ENCODE measurements around the gene CELA2B. TPM values are rescaled to one million over a fixed set of nuclear protein-coding genes. Genes with fewer than 3 reads are reported as not detected.
"Not testable (repeated sequence)": the region's sequence is repeated elsewhere in the genome, so short reads cannot be mapped to it uniquely, and the experiment has no call there.

Gene CELA2B
- total RNA-seq, 4 donors from 2014 or later, result not detected

GRCh38 chr1:15468145-15468544 is 7.8 kb upstream of the CELA2B start:
- Histone ChIP-seq H3K4me3 (no peak overlapping the region), H3K4me1 (peaks cover 0 to 13% (median 13%) of the 10 kb centered on the region in 4 donors), H3K9me3 (no peaks in the 10 kb centered on the region), H3K36me3 (no peaks in the 10 kb centered on the region), H3K27ac (replicated peaks in 1 of 4) (no peak overlapping the region), H3K27me3 (no peaks in the 10 kb centered on the region)
- DNase-seq (ENCODE audit: extremely low spot score), result no peak
- TF ChIP-seq EP300 (IDR thresholded peaks at IDR 0.05) (no peak), POLR2AphosphoS5 (IDR thresholded peaks at IDR 0.05) (no peak), POLR2A (IDR thresholded peaks at IDR 0.05; ENCODE audit: low read depth) (no peak)
- TF ChIP-seq, protein P1, sequence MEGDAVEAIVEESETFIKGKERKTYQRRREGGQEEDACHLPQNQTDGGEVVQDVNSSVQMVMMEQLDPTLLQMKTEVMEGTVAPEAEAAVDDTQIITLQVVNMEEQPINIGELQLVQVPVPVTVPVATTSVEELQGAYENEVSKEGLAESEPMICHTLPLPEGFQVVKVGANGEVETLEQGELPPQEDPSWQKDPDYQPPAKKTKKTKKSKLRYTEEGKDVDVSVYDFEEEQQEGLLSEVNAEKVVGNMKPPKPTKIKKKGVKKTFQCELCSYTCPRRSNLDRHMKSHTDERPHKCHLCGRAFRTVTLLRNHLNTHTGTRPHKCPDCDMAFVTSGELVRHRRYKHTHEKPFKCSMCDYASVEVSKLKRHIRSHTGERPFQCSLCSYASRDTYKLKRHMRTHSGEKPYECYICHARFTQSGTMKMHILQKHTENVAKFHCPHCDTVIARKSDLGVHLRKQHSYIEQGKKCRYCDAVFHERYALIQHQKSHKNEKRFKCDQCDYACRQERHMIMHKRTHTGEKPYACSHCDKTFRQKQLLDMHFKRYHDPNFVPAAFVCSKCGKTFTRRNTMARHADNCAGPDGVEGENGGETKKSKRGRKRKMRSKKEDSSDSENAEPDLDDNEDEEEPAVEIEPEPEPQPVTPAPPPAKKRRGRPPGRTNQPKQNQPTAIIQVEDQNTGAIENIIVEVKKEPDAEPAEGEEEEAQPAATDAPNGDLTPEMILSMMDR (IDR thresholded peaks at IDR 0.05), result no peak
- intact Hi-C loops (cut with DNase I), result no loop called here

DNA sequence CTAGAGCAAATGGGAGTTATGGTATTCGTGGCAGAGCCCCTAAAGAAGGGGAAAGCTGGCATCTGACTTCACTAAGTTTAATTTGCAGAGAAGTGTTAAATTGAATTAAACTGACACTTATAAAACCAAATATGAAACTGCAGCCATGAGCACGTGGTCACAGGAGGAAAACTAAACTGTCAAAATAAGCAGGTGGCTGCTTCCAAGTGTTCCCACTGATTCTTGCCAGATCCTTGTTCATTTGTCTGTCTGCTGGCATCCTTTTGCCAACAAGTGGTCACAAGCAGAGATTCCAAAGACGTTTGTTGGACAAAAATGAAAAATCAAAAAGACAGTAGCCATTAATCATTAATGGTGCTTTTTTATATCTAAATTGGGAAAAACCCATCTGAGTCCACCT is 6.5 kb upstream of the CELA2B start:
- Histone ChIP-seq H3K9me3 (no peaks in the 10 kb centered on the region), H3K4me3 (no peak overlapping the region), H3K4me1 (peaks cover 0 to 13% (median 13%) of the 10 kb centered on the region in 4 donors), H3K36me3 (no peaks in the 10 kb centered on the region), H3K27me3 (no peaks in the 10 kb centered on the region), H3K27ac (replicated peaks in 1 of 4) (peak overlapping the region in 1 of 4 donors; percentile 14)
- no peak for DNase-seq (ENCODE audit: extremely low spot score)
- 30% methylated on average over 3 of the region's 3 CpGs for WGBS
- TF ChIP-seq, protein P1 (IDR thresholded peaks at IDR 0.05), result no peak
- TF ChIP-seq POLR2A (IDR thresholded peaks at IDR 0.05; ENCODE audit: low read depth), result no peak
- no peak for TF ChIP-seq EP300 (IDR thresholded peaks at IDR 0.05)
- TF ChIP-seq POLR2AphosphoS5 (IDR thresholded peaks at IDR 0.05), result no peak
- intact Hi-C loops (cut with DNase I), result no loop called here

- H3K9me3 ChIP-seq; H3K27me3 ChIP-seq; H3K36me3 ChIP-seq; H3K4me3 ChIP-seq; intact Hi-C loops (cut with DNase I); DNase-seq (ENCODE audit: extremely low spot score): not testable (repeated sequence)
- Histone ChIP-seq H3K27ac (replicated peaks in 1 of 4) (peak overlapping the region in 1 of 4 donors; percentile 14), H3K4me1 (peaks cover 0 to 13% (median 13%) of the 10 kb centered on the region in 4 donors)
- 37% methylated on average over 9 of the region's 9 CpGs for WGBS
Observed at GRCh38 chr1:15469821-15470448, 6.0 kb upstream of the CELA2B start.

- WGBS, result 94% methylated on average over 5 of the region's 5 CpGs
- H3K27ac ChIP-seq (replicated peaks in 1 of 4); H3K36me3 ChIP-seq; DNase-seq (ENCODE audit: extremely low spot score); intact Hi-C loops (cut with DNase I); H3K27me3 ChIP-seq; H3K4me3 ChIP-seq; H3K9me3 ChIP-seq: not testable (repeated sequence)
- peaks cover 0 to 13% (median 13%) of the 10 kb centered on the region in 4 donors for H3K4me1 ChIP-seq
Observed at GRCh38 chr1:15471067-15471466, 4.8 kb upstream of the CELA2B start.

GRCh38 chr1:15471723-15472122 is 4.2 kb upstream of the CELA2B start:
- intact Hi-C loops (cut with DNase I); H3K36me3 ChIP-seq; H3K4me3 ChIP-seq; H3K27me3 ChIP-seq; H3K27ac ChIP-seq (replicated peaks in 1 of 4); H3K9me3 ChIP-seq; DNase-seq (ENCODE audit: extremely low spot score): not testable (repeated sequence)
- WGBS, result 78% methylated on average over 6 of the region's 6 CpGs
- H3K4me1 ChIP-seq, result peaks cover 0 to 13% (median 13%) of the 10 kb centered on the region in 4 donors

DNA sequence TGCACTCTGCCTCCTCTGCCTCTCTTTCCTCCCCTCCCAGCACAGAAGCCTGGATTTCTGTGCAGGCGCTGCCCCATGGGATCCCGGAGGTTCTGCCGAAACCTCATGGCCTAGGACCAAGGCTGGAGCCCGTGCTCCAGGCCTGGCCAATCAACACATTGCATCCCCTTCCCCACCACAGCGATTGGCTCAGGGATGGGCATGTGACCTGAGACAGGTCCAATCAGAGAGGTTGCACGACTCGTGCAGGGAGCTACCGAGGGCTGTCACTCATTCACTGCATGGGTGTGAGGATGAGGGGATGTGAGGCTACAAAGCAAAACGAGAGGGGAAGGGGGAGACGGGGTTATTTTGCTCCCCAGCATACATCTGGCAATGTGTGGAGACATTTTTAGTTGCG is 3.3 kb upstream of the CELA2B start:
- no peak for DNase-seq (ENCODE audit: extremely low spot score)
- H3K27me3 ChIP-seq, result no peaks in the 10 kb centered on the region
- no peaks in the 10 kb centered on the region for H3K36me3 ChIP-seq
- TF ChIP-seq POLR2A (IDR thresholded peaks at IDR 0.05; ENCODE audit: low read depth) (no peak), POLR2AphosphoS5 (IDR thresholded peaks at IDR 0.05) (no peak)
- TF ChIP-seq, protein P1 (IDR thresholded peaks at IDR 0.05), result no peak
- H3K4me1 ChIP-seq, result peaks cover 0 to 13% (median 13%) of the 10 kb centered on the region in 4 donors
- 90% methylated on average over 10 of the region's 11 CpGs for WGBS
- H3K4me3 ChIP-seq, result no peak overlapping the region
- intact Hi-C loops (cut with DNase I), result no loop called here
- H3K27ac ChIP-seq (replicated peaks in 1 of 4), result no peak overlapping the region
- no peaks in the 10 kb centered on the region for H3K9me3 ChIP-seq

Data from esophagus muscularis mucosa (tissue), 4 donors.